HG03520 (cell line): Measurements from ENCODE around the gene LRRC3B.

Source experiments
- ATAC-seq: cut with Tn5 transposase; IDR thresholded peaks from one replicate; pipeline ENCODE4 v1.9.1; 2021; ENCODE audit warnings: mild to moderate bottlenecking, moderate library complexity; ENCODE audit not compliant: unreplicated experiment

Gene LRRC3B

DNA sequence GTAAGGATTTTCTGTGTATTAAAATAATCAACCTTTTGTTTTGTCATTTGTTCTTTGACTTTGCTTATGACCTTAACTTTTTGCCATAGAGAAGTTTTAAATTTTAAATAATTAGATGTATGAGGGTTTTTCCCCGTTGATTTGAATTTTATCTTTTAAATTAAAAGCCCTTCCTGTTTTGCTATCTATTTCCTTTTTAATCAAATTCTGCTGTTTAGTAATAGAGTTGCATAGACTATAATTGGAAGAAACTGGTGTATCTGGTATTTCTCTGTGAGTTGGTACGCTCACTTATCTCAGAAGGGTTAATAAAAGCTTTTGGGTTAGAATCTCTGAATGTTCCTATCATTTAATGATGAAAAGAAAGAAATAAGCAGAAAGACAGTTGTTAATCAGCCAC, 82.2 kb downstream of the LRRC3B start:
- ATAC-seq = no peak

DNA sequence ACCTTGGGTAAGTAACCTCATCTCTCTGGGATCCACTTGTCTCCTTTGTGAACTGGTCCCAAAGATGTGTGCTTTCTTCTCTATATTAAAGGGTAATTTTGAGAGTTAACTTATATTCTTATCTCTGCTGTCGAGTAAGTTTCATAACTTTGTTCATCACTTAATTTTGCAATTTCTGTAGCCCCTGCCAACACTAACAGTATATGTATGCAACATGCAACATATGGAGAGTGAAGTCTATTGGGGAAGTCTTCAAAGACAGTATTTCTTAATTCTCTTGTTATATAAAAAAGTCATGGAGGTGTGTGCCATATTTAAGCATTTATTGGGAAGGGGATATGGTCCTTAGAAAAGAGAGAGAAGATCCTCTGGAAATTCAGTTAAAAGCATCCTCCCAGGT, 85.9 kb downstream of the LRRC3B start:
- ATAC-seq = no peak

DNA sequence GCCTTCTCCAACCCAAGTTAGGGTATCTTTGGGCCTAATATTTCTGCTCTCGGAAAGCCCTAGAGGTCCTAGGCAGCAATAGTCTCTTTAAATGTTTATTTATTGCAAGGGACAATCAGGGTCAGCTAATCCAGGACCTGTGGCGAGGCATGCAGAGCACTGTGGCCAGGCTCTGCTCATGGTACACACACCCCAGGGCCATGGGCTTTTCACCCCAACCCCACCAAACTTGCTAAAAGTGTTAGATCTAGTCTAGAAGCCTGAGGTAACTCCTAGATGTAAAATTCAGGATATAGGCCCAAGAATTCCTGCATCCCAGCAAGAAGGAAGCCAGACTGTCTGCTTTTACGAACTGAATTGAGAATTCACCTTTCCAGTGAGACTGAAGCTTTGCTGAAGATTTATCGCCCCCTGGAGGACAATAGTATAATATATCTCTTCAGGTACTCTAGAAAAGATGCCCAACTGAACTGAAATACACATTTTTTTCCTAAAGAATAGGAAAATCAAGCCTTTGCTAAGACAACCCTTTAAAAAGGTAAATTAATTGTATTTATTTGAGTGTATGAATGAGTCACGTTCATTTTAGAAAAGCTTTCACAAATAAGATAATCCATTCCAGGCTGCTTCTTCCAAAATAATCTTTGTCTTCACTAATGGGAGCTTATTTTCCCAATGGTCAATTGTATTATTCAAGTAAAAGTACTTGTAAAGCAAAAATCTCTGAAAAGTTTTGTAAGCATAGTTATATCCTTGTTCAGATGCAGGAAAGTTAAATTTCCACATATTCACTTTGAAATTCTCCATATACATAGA, 89.8 kb downstream of the LRRC3B start:
- ATAC-seq = peak; percentile 85

DNA sequence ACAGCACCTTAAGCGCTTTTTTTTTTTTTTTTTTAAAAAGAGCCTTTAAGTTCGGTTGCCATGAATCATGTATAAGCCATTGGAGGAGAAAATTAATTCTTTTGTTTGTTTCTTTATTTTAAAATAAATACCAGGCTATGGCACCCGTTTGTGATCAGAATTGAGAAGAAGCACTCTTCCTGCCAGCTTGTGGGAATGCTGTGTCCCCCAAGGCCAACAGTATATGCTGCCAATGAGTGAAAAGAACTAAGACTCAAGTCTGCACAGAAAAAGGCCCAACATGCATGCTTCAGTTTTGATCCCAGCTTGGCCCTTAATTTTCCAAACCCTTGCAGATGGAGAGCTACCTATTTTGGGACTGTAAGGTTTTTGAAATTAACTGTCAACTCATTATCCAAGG, 90.5 kb downstream of the LRRC3B start:
- no peak for ATAC-seq

DNA sequence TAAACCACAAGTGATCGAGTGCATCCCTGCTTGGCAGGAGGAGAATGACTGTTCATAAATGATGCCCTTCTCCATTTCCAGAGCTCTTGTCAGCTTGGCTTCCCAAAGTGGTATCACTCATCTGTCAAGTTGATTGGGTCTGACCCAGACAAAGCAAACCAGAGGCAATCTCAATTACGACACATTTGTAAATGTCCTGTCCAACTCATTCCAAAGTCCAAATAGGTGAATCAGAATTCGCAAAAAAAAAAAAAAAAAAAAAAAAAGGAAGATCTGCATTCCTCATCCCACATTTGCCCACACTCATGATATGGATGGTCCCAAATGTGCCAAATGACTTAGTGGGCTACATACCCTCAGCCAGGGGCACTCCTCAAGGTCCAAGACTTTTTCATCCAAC, 91.9 kb downstream of the LRRC3B start:
- ATAC-seq = no peak

DNA sequence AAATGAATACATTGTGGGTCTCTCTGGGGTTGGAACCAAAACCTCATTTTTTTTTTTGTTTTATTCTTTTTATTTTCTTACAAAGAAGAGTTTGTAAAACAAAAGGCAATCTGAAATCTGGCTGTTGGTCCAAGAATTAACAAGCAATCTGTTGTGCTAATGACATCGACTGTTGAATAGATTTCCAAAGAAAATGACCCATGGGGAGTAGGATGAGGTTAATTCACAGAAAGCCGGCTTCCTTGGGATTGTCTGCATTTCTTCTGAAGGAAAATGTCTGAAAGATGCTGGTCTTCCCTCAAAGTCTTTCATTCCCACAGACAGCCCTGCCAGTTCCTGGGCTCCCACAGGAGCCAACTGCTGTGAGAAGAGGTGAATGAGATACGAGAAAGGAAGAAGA, 92.9 kb downstream of the LRRC3B start:
- ATAC-seq = no peak

DNA sequence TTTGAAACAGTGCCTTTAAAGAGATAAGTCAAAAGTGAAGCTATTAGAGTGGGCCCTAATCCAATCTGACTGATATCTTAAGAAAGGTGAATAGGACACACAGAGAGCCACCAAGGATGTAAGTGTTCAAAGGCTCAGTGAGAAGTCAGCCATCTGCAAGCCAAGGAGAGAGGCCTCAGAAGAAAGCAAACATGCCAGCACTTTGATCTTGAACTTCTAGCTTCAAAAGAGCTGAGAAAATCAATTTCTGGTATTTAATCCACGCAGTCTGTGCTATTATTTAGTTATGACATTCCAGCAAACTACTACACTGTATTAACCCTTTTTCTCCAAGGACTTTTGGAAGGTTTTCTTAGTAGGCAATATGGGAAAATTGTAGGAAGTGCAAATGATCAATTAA, 95.7 kb downstream of the LRRC3B start:
- ATAC-seq = no peak

DNA sequence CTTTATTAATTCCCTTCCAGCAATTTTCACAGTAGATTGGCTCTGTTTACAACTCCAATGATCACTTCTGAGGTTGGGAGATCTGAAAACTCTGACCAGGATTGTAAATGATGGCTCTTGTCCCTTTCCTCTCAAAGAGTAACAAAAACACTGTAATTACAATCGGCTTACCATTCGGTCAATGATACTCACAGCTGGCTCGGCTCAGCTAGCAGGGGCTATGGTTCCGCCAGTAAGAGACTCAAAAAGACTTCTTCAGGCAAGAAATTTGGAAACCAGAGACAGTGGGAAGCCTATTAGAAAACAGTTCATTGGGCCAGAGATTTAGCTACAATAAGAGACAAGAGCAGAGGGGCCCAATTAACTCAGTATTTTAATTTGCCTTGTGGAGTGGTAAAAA, 96.6 kb downstream of the LRRC3B start:
- ATAC-seq = no peak

DNA sequence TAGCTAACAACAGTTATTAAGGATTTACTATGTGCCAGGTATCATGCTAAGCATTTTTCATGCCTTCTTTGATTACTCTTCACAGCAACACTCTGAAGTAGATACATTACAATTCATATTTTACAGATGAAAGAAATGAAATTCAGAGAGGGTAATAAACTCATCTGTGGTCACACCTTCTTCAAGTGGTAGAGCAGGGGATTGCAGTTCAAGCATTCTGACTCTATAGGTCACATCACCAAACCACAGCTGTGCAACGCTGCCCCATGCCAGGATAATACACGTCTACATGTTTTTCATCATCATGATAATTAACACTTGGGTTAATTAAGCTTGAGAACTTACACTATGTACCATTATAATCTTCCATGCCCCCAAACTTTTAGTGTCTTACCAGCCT, 98.5 kb downstream of the LRRC3B start:
- ATAC-seq = no peak

DNA sequence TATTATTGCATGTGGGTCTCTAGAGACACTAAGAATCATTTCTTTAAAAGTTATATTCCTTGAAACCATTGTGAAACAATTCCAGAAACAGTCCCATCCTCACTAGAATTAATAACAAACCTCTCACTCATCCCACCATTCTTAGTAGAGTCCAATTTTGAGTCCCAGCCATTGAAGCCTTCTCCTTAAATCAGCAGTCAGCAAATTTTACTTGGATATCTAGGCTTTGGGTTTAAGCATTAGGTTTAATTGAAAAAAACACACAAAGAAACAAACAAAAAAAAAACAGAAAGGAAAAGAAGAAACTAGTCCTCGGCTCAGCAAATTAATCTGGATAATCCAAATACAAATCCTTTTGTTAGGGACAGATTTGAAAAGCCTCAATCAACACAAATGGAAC, 109.3 kb downstream of the LRRC3B start:
- ATAC-seq = no peak

DNA sequence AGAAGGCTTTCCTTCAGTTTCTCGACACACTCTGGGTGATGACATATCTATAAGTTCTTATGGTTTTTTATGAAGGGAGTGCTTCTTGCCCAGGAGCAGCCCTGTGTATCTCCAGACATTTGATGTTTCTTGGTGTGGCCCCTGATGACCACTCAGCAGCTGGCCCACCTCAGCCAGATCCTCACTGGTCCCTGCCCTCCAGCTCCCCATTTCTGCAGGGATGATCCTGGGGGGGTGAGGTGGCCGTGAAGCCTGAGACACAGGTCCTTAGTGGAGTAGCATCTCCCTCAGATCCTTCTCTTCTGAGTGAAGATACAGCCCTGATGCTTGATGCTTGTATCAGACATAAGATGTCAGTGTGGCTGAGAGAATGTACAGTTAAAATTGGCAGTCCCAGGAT, 127.7 kb downstream of the LRRC3B start:
- no peak for ATAC-seq

DNA sequence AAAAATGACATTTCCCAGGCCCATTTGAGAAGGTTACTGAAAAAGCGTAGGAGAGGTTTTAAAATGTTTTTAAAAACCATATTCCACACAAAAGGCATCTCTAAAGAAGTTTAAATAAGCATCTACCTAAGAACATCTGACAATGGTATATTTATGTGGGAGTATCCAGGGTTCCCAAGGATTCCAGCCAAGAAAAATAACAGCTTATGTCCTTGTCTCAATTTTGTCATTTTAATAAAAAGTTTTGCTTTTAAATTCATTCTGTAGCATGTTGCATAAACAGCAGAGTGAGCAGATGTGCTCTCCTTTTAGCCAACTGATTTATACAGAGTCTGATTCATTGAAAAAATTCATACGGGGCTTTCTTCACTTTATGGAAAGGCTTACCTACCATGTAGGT, 129.9 kb downstream of the LRRC3B start:
- ATAC-seq = no peak

DNA sequence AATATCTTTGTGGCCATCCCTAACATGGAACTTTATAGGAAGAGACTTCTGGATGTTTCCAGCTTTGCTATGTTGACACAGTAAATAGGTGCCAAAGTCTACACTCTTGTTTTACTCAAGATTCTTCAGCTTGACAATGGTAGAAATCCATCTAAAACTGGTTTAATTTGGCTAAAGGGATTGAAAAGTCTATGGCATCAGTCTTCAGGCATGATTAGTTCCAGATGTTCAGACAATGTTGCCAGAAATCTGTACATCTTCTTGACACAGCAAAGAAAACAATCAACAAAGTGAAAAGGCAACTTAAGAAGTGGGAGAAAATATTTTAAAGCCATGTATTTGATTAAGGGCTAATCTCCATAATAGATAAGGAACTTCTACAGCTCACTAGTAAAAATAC, 130.5 kb downstream of the LRRC3B start:
- ATAC-seq = no peak

DNA sequence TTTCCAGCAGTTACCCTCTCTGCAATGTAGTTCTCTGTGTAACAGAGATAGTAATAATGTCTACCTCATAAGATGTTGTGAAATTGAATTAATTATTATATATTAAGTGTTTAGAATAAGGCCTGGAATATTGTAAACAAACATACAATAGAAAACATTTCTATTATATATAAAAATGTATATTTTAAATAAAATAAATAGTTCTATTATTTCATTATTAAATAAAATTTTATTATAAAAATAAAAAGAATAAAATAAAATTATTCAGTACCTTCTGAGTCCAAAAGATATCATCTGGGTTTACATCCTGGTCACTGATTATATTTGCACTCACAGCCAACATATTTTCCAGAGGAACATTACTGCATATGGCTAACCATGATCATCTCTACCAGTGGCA, 135.4 kb downstream of the LRRC3B start:
- no peak for ATAC-seq
